Left lobe of liver (tissue), 2 donors: ENCODE results near the gene BRINP3. TPM values are rescaled to one million over a fixed set of nuclear protein-coding genes. Genes with fewer than 3 reads are reported as not detected.

Experiments used
- ATAC-seq: fragments of 200-7000 bp; cut with Tn5 transposase; one replicate; pipeline ENCODE4 v1.9.1; 2020; ENCODE audit warnings: mild to moderate bottlenecking, moderate library complexity
- DNase-seq: peaks from one replicate; pipeline ENCODE4 v3.0.0-alpha.2; 2020; ENCODE audit warnings: low spot score
- total RNA-seq: library from RNA; stranded (reverse); gene quantifications from one replicate; pipeline ENCODE4 v1.2.1, GENCODE V29; 2021
- donor health status: DM: no; HTN: no; CAD: no; lungs with moderate emphysema.
- donor health status: DM: no; HTN: yes; CAD: no.

The BRINP3 gene
- total RNA-seq, 1 donor from 2014 or later, result not detected

DNA sequence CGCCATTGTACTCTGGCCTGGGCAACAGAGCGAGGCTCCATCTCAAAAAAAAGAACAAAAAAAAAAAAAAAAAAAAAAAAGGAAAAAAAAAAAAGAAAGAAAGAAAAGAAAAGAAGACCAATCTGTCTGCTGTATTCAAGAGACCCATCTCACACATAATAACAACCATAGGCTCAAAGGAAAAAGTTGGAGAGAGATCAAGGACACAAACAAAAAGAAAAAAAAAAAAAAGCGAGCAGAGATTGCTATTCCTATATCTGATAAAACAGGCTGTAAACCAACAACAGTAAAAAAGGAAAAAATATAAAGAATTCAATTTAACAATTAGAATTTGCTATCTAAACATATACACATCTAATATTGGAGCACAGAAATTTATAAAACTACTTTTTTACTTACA lies 150.4 kb downstream of the BRINP3 start:
- ATAC-seq (no peak), DNase-seq (no peak)

DNA sequence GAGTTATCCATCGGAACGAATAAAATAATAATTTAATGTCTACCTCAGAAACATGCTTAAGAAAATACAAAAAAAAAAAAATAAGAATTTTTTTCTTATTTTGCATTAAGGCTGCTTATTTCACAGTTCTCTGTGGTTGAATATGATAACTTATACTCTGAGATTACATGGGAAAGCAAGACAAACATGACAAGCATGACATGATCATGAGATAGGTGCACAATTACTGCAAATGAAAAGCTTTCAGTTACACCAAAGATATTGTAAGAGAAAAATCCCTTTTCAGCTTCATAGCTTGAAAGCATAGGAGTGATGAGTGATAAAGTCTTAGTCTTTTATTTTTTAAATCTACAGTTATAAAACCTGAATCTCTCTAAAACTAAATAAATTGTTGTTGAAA lies 154.1 kb downstream of the BRINP3 start:
- no peak for DNase-seq
- no peak for ATAC-seq

DNA sequence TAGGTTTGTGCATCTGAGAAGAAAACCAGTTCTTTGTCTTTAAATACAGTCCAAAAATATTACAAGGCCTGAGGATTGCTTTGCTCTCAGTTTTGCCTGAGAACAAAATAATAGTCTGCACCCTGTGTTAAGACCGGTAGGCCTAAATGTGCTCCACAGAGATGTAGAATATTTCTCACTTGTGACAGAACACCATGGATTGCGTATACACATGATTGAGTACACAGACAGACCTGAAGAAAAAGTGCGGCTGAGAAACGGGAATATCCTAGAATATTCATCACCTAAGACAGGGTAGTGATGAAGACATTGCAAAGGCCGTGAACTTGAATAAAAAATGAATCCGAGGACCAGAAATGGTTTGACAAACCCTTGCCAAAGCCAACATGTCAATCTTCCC lies 155.4 kb downstream of the BRINP3 start:
- DNase-seq (no peak), ATAC-seq (no peak)

DNA sequence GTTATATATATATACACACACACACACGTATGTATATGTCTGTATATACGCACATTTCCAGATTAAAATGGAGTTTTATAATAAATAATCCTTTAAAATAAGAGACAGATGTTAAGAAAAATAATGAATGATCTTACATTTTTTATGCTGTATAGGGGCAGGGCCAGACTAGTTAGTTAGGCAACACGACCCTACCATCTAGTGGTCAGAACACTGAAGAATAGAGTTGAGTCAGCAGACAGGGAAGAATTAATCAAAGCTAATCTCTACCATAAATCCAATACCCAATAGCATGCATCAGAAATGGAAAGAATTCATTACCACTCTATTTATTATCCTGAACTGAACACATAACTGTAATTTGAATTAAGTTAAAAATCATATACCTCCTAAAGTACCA lies 156.7 kb downstream of the BRINP3 start:
- ATAC-seq (no peak), DNase-seq (no peak)

DNA sequence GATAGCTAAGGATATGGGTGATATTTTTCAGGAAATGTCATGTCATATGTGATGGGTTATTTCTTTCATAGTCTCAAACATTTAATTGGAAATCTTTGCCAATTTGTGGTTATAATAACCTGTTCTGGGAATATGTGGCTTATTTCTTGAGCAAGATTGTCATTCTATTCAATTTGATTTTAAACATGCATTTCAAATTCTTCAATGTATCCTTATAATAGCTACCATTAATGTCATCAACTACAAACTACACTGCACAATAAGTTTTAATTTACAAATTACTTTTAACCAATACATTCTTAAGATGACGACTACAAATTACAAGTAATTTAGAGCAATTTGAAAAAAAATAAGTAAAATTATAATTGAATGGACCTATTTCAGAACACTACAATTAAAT lies 164.9 kb downstream of the BRINP3 start:
- DNase-seq (no peak), ATAC-seq (no peak)

DNA sequence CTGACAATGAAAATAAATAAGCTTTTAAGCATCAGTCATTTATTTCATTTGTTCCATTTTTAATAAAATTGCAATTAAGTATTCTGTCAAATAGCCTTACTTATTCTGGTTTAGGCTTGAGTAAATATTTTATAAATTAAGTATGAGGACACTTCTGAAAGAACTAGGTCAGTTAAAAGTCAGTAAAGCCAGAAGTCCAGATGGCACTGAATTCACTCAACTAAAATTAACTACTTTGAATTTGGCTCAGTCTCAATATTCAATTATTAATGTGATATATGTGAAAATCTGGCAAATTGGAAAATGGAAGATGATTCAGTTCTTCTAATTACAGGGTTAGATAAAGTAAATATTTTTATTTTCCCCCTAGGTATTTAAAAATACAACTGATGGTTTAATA lies 174.2 kb downstream of the BRINP3 start:
- DNase-seq, result no peak
- no peak for ATAC-seq

DNA sequence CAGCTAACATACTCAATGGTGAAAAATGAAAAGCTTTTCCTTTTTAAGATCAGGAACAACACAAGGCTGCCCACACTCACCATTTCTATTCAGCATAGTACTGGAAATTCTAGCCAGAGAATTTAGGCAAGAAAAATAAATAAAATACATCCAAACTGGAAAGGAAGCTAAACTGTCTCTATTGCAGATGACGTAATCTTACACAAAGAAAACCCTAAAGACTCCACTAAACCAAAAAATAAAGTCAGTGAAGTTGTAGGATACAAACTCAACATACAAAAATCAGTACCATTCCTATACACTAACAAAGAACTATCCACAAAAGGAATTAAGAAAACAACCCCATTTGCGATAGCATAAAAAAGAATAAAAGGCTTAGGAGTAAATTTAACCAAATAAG lies 181.2 kb downstream of the BRINP3 start:
- ATAC-seq, result no peak
- DNase-seq, result no peak

DNA sequence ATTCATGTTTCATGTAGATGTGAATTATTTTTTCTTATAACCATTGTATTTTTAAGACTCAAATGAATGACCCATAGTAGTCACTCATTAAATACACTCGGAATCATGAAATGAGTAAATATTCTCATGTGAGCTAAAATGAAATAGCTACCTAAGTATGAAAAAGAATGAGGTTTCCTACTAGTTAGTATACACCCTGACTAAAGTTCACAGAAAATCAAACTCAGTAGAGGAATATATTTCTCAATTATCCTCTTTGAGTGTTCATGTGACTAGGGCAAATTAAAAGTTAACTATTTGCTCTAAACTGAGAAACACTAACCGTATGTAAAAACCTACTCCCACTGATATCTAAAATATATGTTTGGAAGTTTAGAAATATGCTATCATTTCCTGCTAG lies 187.8 kb downstream of the BRINP3 start:
- ATAC-seq (no peak), DNase-seq (no peak)

DNA sequence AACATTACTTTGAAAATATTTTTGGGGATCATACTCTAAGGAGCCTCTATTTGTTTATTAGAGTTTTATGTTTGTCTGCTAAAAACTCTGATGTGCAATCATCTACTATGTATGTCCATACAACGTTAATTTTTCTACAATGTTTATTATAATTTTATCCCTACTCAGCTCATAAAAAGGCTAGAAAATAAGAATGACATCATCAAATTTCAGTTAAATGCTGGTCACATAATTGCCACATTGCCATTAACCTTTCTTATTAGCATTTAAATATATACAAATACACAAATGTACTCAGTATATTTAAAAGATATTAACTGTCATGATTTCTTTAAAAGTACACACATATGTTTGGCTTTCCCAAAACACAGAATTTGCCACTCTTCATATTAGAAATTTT lies 191.6 kb downstream of the BRINP3 start:
- ATAC-seq (no peak), DNase-seq (no peak)

DNA sequence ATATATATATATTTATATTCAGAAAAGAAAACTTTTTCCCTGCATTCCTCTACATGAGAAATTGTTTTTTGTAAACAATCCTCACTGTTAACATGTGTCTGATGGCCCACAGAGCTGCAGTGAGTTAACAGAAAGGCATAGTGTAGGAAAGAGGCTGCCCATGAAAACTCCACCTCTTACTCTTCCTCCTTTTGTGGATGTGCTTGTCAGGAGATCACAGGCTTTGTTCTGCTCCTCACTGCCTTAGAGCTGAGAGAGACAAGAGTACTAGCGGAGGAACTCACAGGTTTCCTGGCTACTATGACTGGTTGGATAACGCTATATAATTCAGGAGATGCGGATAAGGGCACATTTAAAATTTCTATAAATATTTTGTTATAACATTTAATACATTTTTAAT lies 200.6 kb downstream of the BRINP3 start:
- no peak for ATAC-seq
- no peak for DNase-seq

DNA sequence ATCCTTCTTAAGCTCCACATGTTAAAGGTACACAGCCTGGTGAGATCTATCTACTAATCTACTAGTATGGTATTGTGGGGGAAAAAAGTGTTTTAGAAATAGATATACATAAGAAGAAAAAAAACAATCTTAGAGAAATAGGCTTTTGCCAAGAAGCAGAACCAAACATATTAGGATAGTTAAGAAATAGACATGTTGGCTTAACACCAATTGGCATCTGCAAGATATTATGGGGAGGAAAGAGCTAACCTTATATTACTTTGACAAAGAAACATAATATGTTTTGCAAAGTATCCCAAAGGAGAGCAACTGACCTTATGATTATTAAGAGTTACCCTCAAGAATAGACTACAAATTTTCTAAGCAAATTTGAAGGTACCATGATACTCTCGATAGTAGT lies 202.9 kb downstream of the BRINP3 start:
- ATAC-seq (no peak), DNase-seq (no peak)

DNA sequence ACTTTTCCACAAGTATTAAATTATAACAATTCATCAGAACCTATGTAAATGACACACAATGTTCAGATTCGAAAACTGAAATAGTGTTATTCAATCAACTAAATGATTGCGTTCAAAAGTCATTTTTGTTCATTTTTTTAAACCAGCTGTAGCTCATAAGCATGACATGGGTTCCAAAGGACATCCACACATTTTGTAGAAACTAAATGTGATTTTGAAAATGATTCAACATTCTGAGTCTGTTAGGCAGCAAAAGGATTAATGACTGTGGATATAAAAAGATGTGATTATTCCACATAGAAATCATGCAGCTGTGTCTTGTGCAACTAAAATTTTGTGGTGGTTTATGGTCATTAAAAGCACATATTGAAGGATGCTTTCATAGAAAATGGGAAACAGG lies 204.5 kb downstream of the BRINP3 start:
- DNase-seq (no peak), ATAC-seq (no peak)

DNA sequence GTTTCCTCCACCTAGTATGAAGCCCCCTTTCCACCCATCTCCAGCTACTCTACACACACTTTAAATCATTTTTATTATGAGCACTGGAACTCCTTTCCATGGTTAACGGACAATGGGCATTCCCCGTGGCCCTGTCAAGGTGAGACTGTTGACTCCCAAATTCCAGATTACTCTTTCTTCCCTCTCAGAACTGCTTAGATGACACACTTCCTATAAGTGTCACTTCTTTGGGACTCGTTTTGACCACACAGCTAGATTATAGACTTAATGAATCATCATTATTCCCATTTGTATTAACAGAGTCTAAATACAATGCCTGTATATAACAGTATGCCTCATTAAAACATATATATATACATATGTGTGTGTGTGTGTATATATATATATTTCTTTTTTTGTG lies 215.1 kb downstream of the BRINP3 start:
- DNase-seq, result no peak
- no peak for ATAC-seq

DNA sequence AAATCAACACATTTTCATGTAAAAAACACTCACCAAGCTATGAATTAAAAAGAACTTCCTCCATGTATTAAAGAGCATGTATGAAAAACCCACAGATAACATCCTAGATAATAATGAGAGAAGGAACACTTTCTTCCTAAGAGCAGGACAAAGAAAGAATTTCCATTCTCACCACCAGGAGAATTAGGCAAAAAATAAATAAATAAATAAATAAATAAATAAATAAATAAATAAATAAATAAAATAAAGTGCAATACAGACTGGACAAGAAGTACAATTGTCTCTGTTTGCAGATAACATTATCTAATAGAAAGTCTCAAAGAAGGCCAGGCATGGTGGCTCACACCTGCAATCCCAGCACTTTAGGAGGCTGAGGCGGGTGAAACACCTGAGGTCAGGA lies 218.2 kb downstream of the BRINP3 start:
- DNase-seq (no peak), ATAC-seq (no peak)

DNA sequence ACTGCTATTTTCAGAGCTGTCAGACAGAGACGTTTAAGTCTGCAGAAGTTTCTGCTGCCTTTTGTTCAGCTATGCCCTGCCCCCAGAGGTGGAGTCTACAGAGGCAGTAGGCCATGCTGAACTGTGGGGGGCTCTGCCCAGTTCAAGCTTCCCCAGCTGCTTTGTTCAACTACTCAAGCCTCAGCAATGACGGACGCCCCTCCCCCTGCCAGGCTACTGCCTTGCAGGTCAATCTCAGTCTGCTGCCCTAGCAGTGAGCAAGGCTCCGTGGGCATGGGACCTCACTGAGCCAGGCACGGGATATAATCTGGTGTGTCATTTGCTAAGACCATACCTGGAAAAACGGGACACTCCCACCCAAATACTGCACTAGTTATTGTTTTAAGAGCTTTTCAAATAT lies 219.7 kb downstream of the BRINP3 start:
- no peak for DNase-seq
- ATAC-seq, result no peak

DNA sequence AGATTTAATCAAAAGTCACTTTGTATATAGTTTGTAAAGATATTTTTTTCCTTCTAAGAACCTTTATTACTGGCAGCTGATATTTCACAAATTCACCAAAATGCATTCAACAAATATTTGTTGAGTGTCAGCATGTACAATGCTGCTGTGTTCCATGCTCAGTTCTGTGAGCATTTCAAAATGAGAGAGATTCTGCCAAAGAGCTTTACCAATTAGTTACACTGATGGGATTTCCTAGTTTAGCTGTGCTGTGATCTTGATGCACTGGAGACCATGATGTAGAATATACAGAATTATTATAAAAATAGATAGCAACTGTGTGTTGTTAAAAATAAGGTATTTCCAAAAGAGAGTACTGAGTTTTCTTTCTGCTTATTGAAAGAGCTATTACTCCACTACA lies 225.6 kb downstream of the BRINP3 start:
- ATAC-seq (no peak), DNase-seq (no peak)

DNA sequence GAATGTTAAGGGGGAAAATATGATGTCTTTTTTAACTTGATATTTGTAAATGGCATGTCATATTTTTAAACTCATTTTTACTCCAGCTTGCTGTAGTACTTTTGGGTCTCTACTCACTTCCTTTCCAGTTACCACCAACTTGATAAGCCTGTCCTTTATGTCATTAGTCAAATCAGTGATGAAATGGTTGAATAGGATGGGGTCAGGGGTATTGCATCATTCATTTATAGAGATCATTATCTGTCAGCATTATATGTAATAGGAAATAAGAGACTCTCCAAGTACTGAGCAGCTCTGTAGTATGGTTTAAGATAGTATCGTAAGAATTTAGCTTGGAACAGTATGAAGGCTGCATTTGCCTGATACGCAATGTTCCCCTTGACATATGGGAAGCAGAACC lies 227.3 kb downstream of the BRINP3 start:
- no peak for ATAC-seq
- no peak for DNase-seq

DNA sequence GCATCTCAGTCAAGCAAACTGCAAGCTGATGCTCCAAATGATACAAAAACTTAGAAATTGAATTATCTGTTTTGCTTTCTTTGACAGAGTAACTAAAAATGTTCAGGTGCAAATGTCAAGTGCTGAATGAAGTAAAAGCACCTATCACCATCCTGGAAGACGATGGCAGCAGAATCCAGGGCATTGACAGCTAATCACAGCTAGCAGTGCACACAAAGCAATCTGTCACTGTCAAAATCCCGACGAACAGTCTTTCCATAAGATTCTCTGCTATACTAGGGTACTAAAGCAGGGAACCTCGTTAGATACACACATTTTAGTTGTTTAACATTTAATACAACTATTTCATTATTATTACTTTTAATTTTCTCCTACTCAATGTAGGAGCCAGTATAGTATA lies 233.3 kb downstream of the BRINP3 start:
- no peak for ATAC-seq

DNA sequence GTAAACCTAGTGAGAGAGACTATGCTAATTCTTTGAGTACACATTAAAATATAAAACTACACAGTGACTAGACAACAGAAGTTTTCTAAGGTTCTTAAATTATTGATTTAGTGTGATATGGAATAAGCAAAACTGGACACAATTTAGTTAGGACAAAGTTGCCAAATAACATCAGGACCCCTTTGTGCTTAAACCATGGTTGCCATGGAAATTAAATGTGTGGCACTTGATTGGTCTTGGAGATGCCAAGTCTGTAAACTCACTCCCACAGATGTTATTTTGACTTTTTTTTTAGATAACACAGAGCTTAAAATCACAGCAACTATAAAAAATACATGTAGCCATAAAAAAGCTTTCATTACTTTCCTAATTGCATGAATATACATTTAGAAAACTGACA lies 234.6 kb downstream of the BRINP3 start:
- no peak for DNase-seq
- no peak for ATAC-seq

More for the DNA sequence above, 233.3 kb downstream of the BRINP3 start:
- DNase-seq, result no peak

DNA sequence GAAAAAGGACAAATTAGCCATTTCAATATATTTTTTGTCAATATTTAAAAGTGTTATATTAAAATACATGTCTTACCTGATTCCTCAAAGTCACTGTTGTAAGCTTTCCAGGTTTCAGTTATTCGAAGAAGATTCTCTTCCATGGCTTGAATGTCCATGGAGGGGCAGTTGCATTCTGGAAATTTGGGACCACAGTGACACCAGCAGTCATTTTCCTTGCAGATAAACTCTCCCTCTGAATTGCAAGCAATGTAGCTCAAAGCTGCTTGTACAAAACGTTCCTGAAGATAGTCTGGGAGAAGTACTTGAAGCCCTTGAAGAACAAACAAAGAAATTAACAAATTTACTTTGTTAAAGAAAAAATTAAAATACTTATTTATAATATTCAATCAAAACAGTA lies 251.7 kb downstream of the BRINP3 start:
- no peak for DNase-seq
- no peak for ATAC-seq

DNA sequence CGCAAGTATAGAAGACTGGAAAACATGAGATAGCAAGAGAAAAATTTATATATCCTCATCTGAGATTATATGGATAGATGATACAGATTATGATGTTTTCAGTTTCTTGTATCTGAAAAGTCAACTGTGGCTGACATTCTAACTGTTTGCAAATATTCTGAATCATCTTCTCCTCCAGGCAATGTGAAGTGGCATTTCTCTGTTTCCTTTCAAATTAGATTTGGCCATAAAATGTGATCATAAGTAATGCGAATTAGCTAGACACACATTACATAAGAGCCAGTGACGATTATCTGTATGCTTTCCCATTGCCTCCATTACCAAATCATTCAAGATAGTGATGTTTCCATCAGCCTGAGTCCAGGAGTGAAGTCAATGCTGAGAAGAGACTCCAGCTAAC lies 265.2 kb downstream of the BRINP3 start:
- DNase-seq (no peak), ATAC-seq (no peak)

DNA sequence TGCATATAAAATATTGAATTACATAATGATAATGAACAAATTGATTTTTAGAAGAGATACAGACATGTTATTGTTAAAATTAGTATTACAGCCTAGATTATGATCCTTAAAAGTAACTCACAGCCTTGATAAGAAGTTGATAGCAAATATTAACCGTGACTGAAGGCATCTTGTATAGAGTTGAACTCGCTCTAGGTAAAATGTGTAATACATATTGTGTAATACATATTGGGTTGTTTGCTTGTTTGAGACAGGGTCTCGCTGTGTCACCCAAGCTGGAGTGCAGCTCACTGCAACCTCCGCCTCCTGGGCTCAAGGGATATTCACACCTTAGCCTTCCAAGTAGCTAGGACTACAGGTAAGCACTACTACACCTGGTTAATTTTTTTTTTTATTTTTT lies 269.9 kb downstream of the BRINP3 start:
- DNase-seq (no peak), ATAC-seq (no peak)

DNA sequence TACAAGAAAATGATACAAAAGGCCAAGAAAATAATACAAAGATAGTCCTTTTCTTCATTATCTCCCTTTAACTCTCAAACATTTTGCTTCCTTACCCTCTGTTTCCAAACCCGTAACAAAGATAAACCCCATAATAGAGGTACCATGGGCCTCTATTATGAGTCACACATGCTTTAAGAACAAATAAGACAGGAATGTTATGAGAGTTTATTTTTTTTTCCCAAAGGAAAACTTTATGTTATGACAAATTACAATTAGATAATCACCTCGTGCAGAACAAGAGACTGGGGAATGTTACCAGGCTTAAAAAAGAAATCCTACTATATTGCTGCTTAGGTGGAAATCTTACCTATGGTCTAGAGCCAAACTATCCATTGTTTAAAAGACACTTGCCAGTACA lies 272.0 kb downstream of the BRINP3 start:
- no peak for DNase-seq
- no peak for ATAC-seq

DNA sequence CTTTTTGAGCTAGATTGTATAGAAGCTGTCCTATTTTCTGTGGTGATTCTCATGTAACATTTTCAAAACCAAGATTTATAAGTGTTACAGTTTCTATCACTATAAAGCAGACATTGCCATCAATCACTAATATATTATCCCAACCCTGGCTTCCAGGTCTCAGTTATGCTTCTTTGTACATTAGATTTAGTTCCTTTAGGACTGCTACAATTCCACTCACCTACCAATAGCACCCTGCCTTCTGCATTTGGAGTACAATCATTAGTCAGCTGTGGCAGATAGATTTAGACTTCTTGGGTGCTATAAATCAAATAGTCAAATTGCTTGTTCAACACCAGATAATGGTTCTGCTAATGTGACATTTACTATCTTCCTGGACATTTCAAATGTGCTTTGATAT lies 281.6 kb downstream of the BRINP3 start:
- ATAC-seq, result no peak

More for the DNA sequence above, 281.6 kb downstream of the BRINP3 start:
- no peak for DNase-seq
